ENCODE data around the gene TRIM17.
A peak's percentile ranks its signal among the peaks of the same experiment; 100 is the strongest.

Gene TRIM17

GRCh38 chr1:228452194-228453021, 35.7 kb upstream of the TRIM17 start (continued):
- TF ChIP-seq PRDM2 (tag by site-specific recombination; IDR thresholded peaks at IDR 0.05; ENCODE audit: borderline replicate concordance) (no peak), ZNF221 (tag by site-specific recombination; IDR thresholded peaks at IDR 0.05; ENCODE audit: borderline replicate concordance) (no peak), ZBTB7A (tag by site-specific recombination; IDR thresholded peaks at IDR 0.05; ENCODE audit: low read depth) (0 out of 2 replicates have a peak, but pooled peaks have one; percentile 37), PRDM10 (tag by site-specific recombination; IDR thresholded peaks at IDR 0.05) (no peak), ZNF239 (tag by site-specific recombination; IDR thresholded peaks at IDR 0.05) (0 out of 2 replicates have a peak, but pooled peaks have one; percentile 43), BCL11A (tag by site-specific recombination; IDR thresholded peaks at IDR 0.05; ENCODE audit: low read depth) (peak; percentile 100), ZNF670 (tag by site-specific recombination; IDR thresholded peaks at IDR 0.05; ENCODE audit: low read depth) (no peak), ZNF555 (tag by site-specific recombination; conservative IDR thresholded peaks at IDR 0.05) (no peak), ZBTB26 (tag by site-specific recombination; optimal IDR thresholded peaks at IDR 0.05) (peak; percentile 7), HIC1 (tag by site-specific recombination; IDR thresholded peaks at IDR 0.05) (peak; percentile 31; the same call in 1 of the 2 replicates), ZNF280C (tag by site-specific recombination; IDR thresholded peaks at IDR 0.05) (no peak), ZNF76 (tag by site-specific recombination; IDR thresholded peaks at IDR 0.05; ENCODE audit: borderline replicate concordance, low read depth) (no peak), ZNF184 (tag by site-specific recombination; IDR thresholded peaks at IDR 0.05) (no peak), TSHZ1 (tag by site-specific recombination; IDR thresholded peaks at IDR 0.05; ENCODE audit: borderline replicate concordance) (0 out of 2 replicates have a peak, but pooled peaks have one; percentile 9), ZFHX2 (tag by site-specific recombination; conservative IDR thresholded peaks at IDR 0.05) (no peak)

Data from HEK293 (cell line).